NCI-H187 treated with DMSO at 0.1 percent for 48 hours (cell line): ENCODE measurements around the gene AGRN.
"Not testable (repeated sequence)": the region's sequence is repeated elsewhere in the genome, so short reads cannot be mapped to it uniquely, and the experiment has no call there.

Experiments used
- DNase-seq: peaks from one replicate; lab custom pipeline; 2025; lab: John Stamatoyannopoulos, UW

Gene AGRN

DNA sequence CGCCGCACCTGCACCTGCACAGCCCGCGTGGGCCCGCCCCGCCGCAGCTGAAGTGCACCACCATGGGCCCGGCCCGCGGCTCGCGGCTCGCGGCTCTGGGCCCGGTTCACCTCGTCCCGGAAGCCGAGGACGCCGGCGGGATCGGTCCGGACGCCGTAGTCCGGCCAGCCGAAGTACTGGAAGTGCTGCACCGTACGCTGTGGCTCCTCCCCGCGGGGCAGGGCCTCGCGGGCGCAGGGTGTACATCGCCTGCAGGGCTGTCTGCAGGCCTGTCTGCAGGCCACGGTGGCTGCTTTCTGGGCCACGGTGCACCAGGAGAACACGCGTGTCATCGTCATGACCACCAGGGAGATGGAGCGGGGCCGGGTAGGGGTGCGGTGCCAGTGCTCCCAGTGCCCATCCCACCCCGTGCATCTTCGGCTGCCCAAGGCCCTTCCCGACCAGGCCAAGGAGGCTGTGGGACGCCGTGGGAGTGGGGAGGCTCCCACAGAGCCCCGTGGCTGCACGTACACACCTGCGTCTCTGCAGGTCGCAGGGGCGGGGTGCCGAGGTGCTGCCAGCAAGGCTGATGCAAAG, 47.5 kb downstream of the AGRN start:
- DNase-seq = no peak

GRCh38 chr1:1067860-1068516, 48.1 kb downstream of the AGRN start:
- no peak for DNase-seq

- DNase-seq = no peak
Observed at GRCh38 chr1:1068517-1069055, 48.7 kb downstream of the AGRN start.

- no peak for DNase-seq
Observed at GRCh38 chr1:1069056-1069710, 49.3 kb downstream of the AGRN start.

DNA sequence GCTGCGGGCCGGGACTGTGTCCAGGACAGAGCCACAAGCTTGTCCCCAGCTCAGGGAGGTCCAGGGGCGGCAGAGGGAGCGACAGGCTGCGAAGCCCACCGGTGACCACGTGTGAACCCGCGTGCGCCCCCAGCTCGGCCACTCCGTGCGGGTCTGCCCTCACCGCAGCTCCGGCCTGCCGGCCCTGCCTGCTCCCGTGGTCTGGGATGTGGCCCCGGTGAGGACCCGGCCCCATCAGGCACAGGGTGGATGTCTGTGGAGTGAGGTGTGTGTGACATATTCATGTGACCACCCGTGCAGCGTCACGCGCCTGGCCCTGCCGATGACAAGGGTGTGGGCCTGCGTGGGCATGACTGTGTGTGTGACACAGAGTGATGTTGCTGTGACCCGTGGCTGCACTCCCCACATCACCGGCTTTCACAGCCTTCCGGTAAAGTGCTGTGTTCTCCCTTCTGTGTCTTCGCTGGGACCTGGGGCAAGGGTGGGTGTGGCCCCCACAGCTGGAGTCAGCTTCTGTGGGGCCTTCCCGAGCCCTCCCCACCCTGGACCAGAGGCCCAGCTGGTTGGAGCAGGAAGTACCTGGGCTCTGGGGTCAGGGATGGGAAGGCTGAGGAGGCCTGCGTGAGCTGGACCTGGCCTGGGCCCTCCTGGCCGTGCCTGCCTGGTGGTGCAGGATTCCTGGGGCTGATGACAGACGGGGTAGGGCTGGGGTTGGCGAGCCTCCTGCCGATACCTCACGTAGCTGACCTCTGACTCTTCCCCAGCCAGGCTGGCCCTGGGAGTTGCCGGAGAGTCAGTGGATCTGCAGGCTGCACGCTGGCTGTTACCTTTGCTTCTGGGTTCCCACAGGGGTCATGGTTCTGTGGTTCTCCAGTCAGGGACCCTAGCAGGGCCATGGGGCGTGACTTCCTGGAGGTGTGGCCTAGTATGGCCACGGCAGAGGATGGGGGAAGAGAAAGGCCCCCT, 50.1 kb downstream of the AGRN start:
- DNase-seq = no peak

DNA sequence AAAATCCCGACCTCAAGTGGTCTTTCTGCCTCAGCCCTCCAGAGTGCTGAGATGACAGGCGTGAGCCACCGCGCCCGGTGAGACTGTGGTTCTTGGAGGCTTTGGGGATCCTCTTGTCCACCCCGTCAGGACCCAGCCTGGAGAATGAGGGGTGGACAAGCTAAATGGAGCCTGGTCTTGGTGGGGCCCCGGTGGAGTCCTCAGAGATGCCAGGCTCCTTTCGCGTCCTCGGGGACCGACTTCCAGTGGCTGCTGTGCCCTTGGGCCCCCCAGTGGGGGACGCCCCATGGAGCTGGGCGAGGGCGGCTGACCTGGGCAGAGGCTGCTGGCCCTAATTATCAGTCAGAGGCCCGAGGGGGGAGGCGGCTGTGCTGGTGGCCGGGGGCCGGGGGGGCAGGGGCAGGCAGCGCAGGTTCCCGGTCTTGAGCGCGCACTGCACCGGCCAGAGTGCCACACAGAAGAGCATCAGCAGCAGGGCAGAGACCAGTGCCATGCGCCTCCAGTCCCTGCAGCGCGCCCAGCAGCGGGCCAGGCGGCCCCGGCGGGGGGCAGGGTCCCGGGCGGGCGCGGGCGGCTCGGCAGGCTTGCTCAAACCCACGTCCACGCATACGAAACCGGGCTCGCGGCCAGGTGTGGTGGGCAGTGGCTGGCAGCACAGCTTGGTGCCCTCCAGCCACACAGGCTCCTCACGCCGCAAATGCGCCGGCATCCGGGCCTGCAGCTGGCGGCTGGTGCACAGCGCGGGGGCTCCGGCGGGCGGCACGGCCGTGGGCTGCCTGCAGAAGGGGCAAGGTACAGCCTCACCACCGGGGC, 51.8 kb downstream of the AGRN start:
- no peak for DNase-seq

DNA sequence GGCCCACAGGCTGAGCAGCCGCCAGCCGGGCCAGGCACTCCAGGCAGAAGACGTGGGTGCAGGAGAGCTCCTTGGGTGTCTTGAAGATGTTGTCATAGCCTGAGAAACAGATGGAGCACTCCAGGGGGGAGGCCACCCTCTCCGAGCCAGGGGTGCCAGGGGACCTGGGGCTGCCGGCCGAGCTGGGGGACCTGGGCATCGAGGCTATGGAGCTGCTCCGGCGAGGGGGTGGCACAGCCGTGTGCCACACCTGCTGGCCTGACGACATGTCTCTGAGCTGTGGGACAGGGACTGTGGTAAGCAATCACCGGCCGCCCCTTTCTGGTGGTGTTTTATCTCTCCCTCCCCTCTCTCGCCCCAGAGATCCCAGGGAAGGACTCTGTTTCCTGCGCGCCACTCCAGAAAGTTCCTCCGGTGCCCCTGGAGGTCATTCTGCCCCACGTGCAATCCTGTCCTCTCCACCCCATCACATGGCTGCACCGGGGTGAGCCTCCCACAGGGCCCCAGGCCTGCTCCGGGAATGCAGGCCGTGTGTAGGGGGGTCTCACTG, 52.5 kb downstream of the AGRN start:
- no peak for DNase-seq

DNA sequence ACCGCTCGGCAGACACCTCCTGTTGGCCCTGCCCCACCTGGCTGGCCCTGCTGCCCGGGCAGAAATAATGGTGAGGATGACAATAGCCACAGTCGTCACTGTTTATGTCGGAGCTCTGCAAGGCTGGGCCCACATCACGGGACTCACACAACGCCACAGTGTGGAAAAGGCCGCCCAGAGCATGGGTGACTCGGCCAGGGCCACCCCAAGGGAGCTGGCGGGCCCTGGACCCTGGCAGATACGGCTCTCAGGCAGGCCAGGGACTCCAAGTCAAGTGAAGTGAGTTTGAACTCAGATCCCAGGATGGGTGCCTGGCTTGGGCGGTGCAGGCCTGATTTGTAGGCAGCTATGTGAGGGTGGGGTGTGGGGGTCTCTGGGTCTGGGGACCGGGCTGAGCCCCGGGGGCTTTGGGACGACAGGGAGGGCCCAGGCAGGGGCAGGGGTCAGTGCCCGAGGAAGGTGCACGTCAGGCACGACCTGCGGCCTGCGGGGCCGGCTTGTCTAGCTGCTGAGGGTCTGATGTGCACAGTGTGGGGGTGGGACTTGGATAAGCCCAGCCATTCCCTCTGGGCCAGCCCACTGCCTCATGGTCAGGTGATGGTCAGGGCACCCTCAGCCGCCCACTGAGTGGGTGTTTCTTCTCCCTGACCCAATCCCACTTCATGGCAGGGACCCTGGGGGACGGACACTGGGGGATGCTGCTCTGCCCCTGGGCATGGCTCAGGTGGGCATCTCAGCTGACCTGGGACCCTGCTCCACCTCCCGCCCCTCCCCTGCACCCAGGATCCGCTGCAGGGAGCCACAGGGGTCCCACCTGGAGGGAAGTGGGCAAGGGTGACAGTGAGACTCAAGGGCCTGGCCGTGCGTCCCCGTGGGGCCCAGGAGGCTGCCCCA, 53.2 kb downstream of the AGRN start:
- no peak for DNase-seq

GRCh38 chr1:1073743-1074587, 54.0 kb downstream of the AGRN start, which contains the start of gene RNF223:
Gene RNF223, minus strand, starts transcription at chr1:1074306. Its CDS starts 1,740 bp downstream, at chr1:1072566.
- no peak for DNase-seq

DNA sequence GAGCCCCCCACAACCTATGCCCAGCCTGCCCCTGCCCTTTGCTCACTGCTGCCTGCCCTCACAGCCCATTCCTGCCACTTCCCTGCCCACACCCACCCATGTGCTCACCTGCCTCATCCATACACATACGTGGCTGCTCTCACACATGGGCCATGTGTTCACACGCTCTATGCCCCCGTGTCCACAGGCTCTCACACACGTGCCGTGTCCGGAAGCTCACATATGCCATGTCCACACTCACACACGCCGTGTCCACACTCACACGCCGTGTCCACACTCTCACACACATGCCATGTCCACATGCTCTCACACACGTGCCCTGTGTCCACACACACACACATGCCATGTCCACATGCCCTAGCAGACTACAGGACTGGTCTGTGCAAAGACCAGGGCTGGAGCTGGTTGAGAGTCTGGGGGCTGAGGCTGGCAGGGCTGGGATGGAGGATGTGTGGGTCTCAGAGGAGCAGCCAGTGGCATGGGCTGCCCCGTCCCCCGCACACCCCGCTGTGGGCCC, 54.8 kb downstream of the AGRN start:
- DNase-seq = no peak

DNA sequence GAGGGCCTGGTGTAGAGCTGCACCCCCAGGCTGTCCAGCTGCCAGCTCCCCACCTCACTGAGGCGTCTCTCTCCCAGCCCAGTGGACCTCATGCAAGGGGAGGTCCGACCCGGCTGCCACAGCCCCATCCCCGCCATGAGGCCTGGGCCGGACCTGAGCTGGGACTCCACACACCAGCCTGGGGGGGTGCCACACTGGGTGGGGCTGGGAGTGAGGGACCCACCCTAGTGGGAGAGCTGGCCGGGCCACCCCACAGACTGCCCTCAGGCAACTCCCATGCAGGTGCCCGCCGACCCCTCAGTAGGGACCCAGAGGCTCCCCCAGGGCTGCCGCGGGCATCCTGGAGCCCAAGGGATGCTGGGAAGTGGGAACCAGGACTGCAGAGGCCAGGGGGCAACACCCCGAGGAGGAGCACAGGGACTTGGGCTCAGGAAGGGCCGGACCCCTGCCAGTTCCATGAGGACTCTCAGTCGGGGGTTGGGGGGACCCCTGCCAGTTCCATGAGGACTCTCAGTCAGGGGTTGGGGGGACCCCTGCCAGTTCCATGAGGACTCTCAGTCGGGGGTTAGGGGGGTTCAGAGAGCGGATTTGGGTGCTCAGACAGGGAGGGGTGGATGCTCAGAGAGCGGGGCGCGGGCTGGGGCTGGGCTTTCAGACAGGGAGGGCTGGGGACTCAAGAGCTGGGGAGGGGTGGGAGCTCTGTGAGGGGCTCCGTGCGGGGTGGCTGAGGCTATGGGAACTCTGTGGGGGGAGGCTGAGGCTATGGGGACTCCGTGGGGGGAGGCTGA, 55.4 kb downstream of the AGRN start:
- DNase-seq = no peak

- not testable (repeated sequence) for DNase-seq
Observed at GRCh38 chr1:1077396-1077795, 57.5 kb downstream of the AGRN start.

DNA sequence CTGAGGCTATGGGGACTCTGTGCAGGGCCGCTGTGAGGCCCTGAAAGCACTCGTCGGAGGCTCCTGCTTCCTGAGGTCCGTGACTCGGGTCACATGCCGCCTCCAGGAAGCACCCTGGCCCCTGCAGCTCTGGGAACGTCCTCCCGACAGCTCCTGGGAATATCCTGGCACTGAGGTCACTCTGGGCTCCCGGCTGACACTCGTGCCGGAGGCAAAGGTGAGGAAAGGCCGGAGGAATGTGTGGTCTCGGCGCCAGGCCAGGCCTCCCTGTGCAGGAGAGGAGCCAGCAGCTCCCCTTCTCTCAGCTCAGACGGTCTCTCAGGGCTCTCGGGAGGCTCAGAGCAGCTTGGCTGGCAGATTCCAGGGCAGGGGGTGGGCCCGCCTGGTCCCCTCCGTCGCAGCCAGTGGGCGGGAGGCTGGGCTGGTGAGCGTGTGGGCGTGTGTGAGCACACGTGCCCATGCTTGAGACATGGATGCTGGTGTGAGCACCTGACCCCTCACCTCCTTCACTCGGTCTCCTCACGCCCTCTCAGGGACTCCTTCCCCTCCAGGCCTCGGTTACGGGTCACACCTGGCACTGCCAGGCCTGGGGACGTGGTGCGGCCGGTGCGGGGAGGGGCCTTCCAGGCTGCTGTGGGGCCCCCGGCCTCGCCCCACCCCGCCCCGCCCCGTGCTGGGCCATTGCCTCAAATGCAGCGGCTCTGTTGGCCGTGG, 59.6 kb downstream of the AGRN start:
- no peak for DNase-seq

- DNase-seq = no peak
Observed at GRCh38 chr1:1080122-1080757, 60.3 kb downstream of the AGRN start.

DNA sequence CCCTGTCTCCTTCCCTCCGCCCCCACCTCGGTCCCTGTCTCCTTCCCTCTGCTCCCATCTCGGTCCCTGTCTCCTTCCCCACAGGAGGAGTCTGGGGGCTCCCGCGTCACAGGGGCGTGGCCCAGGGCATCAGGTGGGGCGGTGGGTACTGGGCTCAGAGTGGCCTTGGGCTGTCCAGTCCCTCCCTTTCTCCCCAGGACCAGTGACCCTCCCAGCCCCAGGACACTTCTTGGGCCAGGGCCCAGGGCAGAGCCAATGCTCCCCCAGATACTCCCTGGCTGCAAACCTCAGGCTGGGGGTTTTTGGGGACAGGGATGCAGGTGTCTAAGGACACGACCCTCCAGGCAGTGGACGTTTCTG, 61.0 kb downstream of the AGRN start:
- no peak for DNase-seq

- DNase-seq = no peak
Observed at GRCh38 chr1:1081311-1082238, 61.7 kb downstream of the AGRN start.
